ENCODE data around the gene CCDC184. TPM values are rescaled to one million over a fixed set of nuclear protein-coding genes. Genes with fewer than 3 reads are reported as not detected.

CCDC184 gene
- total and polyA plus RNA-seq, 2 of the 13 experiments (the other 11 are each of a cell fraction or from before 2014, with no cell fraction given): not detected

DNA sequence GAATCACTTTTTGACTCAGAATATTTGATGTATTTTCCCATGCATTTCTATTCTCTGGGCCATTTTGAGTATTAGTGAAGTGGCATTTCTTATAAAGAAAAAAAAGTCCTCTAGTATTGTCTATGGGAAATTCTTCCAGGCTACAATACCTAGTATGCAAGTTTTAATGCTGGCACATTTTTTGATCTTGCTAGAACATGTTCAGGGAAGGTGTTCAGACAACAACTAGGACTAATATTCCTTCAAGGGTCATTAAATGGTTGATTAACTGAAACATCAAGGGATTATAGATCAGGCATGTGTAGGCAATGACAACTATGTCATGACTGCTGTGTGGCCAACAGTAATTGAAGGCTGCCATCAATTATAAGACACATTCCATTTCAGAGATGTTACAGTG, 7.7 kb downstream of the CCDC184 start (continued):
- no peak for TF ChIP-seq ZNF720 (CRISPR knock-in tag; IDR thresholded peaks at IDR 0.05)
- TF ChIP-seq, protein P1, sequence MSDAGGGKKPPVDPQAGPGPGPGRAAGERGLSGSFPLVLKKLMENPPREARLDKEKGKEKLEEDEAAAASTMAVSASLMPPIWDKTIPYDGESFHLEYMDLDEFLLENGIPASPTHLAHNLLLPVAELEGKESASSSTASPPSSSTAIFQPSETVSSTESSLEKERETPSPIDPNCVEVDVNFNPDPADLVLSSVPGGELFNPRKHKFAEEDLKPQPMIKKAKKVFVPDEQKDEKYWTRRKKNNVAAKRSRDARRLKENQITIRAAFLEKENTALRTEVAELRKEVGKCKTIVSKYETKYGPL (CRISPR knock-in tag; IDR thresholded peaks at IDR 0.05): no peak
- TF ChIP-seq GPN1 (CRISPR knock-in tag; IDR thresholded peaks at IDR 0.05; ENCODE audit: borderline replicate concordance): no peak
- TF ChIP-seq, protein P2, sequence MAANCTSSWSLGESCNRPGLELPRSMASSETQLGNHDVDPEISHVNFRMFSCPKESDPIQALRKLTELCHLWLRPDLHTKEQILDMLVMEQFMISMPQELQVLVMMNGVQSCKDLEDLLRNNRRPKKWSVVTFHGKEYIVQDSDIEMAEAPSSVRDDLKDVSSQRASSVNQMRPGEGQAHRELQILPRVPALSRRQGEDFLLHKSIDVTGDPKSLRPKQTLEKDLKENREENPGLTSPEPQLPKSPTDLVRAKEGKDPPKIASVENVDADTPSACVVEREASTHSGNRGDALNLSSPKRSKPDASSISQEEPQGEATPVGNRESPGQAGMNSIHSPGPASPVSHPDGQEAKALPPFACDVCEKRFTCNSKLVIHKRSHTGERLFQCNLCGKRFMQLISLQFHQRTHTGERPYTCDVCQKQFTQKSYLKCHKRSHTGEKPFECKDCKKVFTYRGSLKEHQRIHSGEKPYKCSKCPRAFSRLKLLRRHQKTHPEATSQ (CRISPR knock-in tag; IDR thresholded peaks at IDR 0.05; ENCODE audit: borderline replicate concordance): no peak
- TF ChIP-seq PRMT3 (CRISPR knock-in tag; IDR thresholded peaks at IDR 0.05; ENCODE audit: borderline replicate concordance, low read depth): no peak
- no peak for TF ChIP-seq FOXP1 (IDR thresholded peaks at IDR 0.05)
- TF ChIP-seq FOXP1 (CRISPR knock-in tag; IDR thresholded peaks at IDR 0.05): no peak
- TF ChIP-seq, protein P3, sequence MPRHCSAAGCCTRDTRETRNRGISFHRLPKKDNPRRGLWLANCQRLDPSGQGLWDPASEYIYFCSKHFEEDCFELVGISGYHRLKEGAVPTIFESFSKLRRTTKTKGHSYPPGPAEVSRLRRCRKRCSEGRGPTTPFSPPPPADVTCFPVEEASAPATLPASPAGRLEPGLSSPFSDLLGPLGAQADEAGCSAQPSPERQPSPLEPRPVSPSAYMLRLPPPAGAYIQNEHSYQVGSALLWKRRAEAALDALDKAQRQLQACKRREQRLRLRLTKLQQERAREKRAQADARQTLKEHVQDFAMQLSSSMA (CRISPR knock-in tag; IDR thresholded peaks at IDR 0.05): no peak

DNA sequence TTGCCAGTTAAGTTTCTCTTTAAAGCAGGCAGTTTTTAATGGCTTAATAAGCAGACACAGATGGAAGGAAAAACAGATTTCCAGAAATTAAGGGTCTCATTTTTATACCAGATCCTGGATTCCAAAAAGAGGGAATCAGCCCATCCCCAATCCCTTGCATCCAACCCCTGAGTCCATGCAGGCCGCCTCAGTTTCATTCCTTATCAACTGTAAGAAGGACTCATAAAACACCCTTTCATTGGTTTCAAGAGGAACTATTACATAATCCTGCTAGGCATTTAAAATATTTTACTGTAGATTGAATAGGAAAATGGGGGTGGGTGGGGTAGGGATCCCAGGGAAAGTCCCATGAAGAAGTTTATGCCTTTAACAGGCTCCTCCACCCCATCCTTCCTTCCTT, 9.4 kb downstream of the CCDC184 start:
- no peaks in the 10 kb centered on the region for H3K36me3 ChIP-seq (replicated peaks in 1 of 2; ENCODE audit: control insufficient read depth in 1 of 2, insufficient read depth in 2 of 2, low read length in 2 of 2)
- CTCF ChIA-PET (ENCODE audit: low intra/inter-chr PET ratio, low total read pairs): no interaction called here
- no peaks in the 10 kb centered on the region for H3K9me3 ChIP-seq (ENCODE audit: low read length)
- in situ Hi-C loops (cut with HindIII; ENCODE audit: extremely low pct_ligation_motif_present, low pct_unique_long_range_greater_than_20kb): no loop called here
- FAIRE-seq (no peak), ATAC-seq (no peak), DNase-seq (ENCODE audit: low spot score) (no peak)
- no peak overlapping the region for H3K4me3 ChIP-seq (replicated peaks in 1 of 3; ENCODE audit: insufficient read depth in 1 of 3, low read depth in 2 of 3, low read length in 3 of 3)
- POLR2A ChIA-PET: no interaction called here
- no peak overlapping the region for H3K27ac ChIP-seq (ENCODE audit: extremely low read length, insufficient read depth, low read length)
- intact Hi-C loops (cut with micrococcal nuclease; ENCODE audit: unreplicated experiment): no loop called here
- TF ChIP-seq HDAC1 (CRISPR knock-in tag; IDR thresholded peaks at IDR 0.05): no peak
- TF ChIP-seq ZNF768 (CRISPR knock-in tag; IDR thresholded peaks at IDR 0.05): no peak
- no peak for TF ChIP-seq U2AF1 (optimal IDR thresholded peaks at IDR 0.05; ENCODE audit: low read depth, low read length)
- TF ChIP-seq RFX1 (IDR thresholded peaks at IDR 0.05): no peak
- TF ChIP-seq, protein P4, sequence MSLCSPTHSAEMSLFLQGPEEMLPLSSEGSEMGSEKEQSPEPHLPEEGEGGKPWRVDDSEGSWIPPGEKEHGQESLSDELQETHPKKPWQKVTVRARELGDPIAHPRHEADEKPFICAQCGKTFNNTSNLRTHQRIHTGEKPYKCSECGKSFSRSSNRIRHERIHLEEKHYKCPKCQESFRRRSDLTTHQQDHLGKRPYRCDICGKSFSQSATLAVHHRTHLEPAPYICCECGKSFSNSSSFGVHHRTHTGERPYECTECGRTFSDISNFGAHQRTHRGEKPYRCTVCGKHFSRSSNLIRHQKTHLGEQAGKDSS (CRISPR knock-in tag; IDR thresholded peaks at IDR 0.05; ENCODE audit: borderline replicate concordance, low read depth): no peak
- TF ChIP-seq KDM1A (CRISPR knock-in tag; IDR thresholded peaks at IDR 0.05): no peak
- TF ChIP-seq KDM3A (CRISPR knock-in tag; IDR thresholded peaks at IDR 0.05; ENCODE audit: low read depth): no peak
- H4K20me1 ChIP-seq (ENCODE audit: insufficient read depth, low read length): no peaks in the 10 kb centered on the region
- H3K79me2 ChIP-seq (ENCODE audit: insufficient read depth, low read length): no peaks in the 10 kb centered on the region
- H3K4me2 ChIP-seq (ENCODE audit: low read depth, low read length): no peak overlapping the region
- WGBS (ENCODE audit: low lambda C conversion rate): 0% methylated on average over 1 of the region's 1 CpG
- no peak overlapping the region for H3K9ac ChIP-seq (ENCODE audit: insufficient read depth, low read depth, low read length)
- H3K27me3 ChIP-seq (ENCODE audit: control insufficient read depth in 1 of 2, insufficient read depth in 2 of 2, low read length in 2 of 2): peaks cover 0 to 3% of the 10 kb centered on the region in 2 experiments; a peak in 3 of 5 replicates
- H2AFZ ChIP-seq (ENCODE audit: low read length): no peak overlapping the region
- BruUV-seq (replicated peaks): no TSS peak
- H3K4me1 ChIP-seq (ENCODE audit: insufficient read depth, low read length): no peaks in the 10 kb centered on the region
